HCT116 (cell line): ENCODE results near the gene ARID1A. TPM values are rescaled to one million over a fixed set of nuclear protein-coding genes. Genes with fewer than 3 reads are reported as not detected.
A peak's percentile ranks its signal among the peaks of the same experiment; 100 is the strongest.

Experiments used
- ATAC-seq: fragments of 200-7000 bp; cut with Tn5 transposase; 2 replicates; pipeline ENCODE4 v1.9.1; 2020; ENCODE audit warnings: mild to moderate bottlenecking, moderate library complexity
- BruUV-seq: library from RNA; stranded (reverse); fragments of 400-500 nt; replicated peaks from 2 replicates; lab custom pipeline; 2021; lab: Mats Ljungman, UMichigan
- CTCF ChIA-PET: fragments of 300-600 bp; sonication (Branson Sonifier 250); formaldehyde crosslinking; loops from one replicate; lab custom pipeline; 2021; ENCODE audit warnings: antibody characterized with exemption; lab: Charles Lee
- POLR2A ChIA-PET: fragments of 300-600, 350-600 bp; sonication (Branson Sonifier 250); formaldehyde crosslinking; loops from one replicate; lab custom pipeline; 2021; ENCODE audit warnings: antibody characterized with exemption; lab: Charles Lee
- RAD21 ChIA-PET, 2 experiments: fragments of 300-600 bp; sonication (Branson Sonifier 250); formaldehyde crosslinking; loops; one replicate each; lab custom pipeline; 2023; ENCODE audit warnings: low total read pairs in 2 of 2; ENCODE audit not compliant: uncharacterized antibody in 2 of 2, unreplicated experiment in 2 of 2, low non-redundant PET in 1 of 2; lab: Charles Lee
- DNase-seq: peaks from one replicate; pipeline ENCODE4 v3.0.0-alpha.2; 2010; ENCODE audit warnings: low read depth, low spot score
- H2AFZ ChIP-seq: fragments of 200-600 bp; shearing (Covaris generic), sonication (generic); 2 replicates; pipeline ENCODE4 v1.6.1; 2017; ENCODE audit warnings: low read depth, mixed run types, mixed read lengths, antibody characterized with exemption, low read length; ENCODE audit not compliant: poor library complexity, severe bottlenecking
- H3K27ac ChIP-seq: 2 replicates; pipeline ENCODE4 v1.5.1; 2012; ENCODE audit warnings: low read depth, low read length
- H3K27me3 ChIP-seq: fragments of 200-600 bp; sonication (generic); 2 replicates; pipeline ENCODE4 v1.6.1; 2016; ENCODE audit warnings: mixed run types, low read length, mixed read lengths; ENCODE audit not compliant: insufficient read depth
- H3K36me3 ChIP-seq, 2 experiments: fragments of 200-500 bp in 1 of 2; fragments of 200-600 bp in 1 of 2; sonication (Bioruptor generic) in 1 of 2; sonication (generic) in 1 of 2; 2 replicates each; pipeline versions ENCODE4 v1.5.1 to v1.6.1; 2014 to 2016; ENCODE audit warnings: low read length in 2 of 2, inconsistent platforms in 1 of 2, mixed read lengths in 1 of 2, mixed run types in 1 of 2; ENCODE audit not compliant: insufficient read depth in 2 of 2, control insufficient read depth in 1 of 2
- H3K4me1 ChIP-seq, 2 experiments: fragments of 200-600 bp in 1 of 2; sonication (generic) in 1 of 2; 2 replicates each; pipeline versions ENCODE4 v1.5.1 to v1.6.1; 2012 to 2017; ENCODE audit warnings: low read length in 2 of 2, inconsistent platforms in 1 of 2, mild to moderate bottlenecking in 1 of 2, mixed read lengths in 1 of 2, mixed run types in 1 of 2, moderate library complexity in 1 of 2; ENCODE audit not compliant: insufficient read depth in 2 of 2, control insufficient read depth in 1 of 2
- H3K4me2 ChIP-seq: fragments of 200-600 bp; sonication (generic); 2 replicates; pipeline ENCODE4 v1.6.1; 2017; ENCODE audit warnings: mixed run types, low read length, mixed read lengths
- H3K4me3 ChIP-seq, 2 experiments: fragments of 200-600 bp in 1 of 2; sonication (generic) in 1 of 2; replicated peaks in 1 of 2; 2 replicates each; pipeline ENCODE4 v1.5.1; 2011 to 2016; ENCODE audit warnings: low read length in 2 of 2, control low read depth in 1 of 2, low read depth in 1 of 2, mild to moderate bottlenecking in 1 of 2, mixed read lengths in 1 of 2, mixed run types in 1 of 2
- H3K79me2 ChIP-seq: fragments of 200-600 bp; sonication (generic); 2 replicates; pipeline ENCODE4 v1.6.1; 2017; ENCODE audit warnings: mild to moderate bottlenecking, mixed run types, low read length, moderate library complexity, mixed read lengths; ENCODE audit not compliant: insufficient read depth
- H3K9ac ChIP-seq: fragments of 200-600 bp; sonication (generic); 2 replicates; pipeline ENCODE4 v1.6.1; 2016; ENCODE audit warnings: low read length, mixed read lengths
- H3K9me2 ChIP-seq: fragments of 200-600 bp; sonication (generic), shearing (Covaris generic); 2 replicates; pipeline ENCODE4 v1.6.1; 2017; ENCODE audit warnings: mixed run types, mild to moderate bottlenecking, moderate library complexity; ENCODE audit not compliant: insufficient read depth
- H3K9me3 ChIP-seq, 2 experiments: fragments of 200-500 bp in 1 of 2; fragments of 200-600 bp in 1 of 2; sonication (Bioruptor generic) in 1 of 2; sonication (generic) in 1 of 2; 2 replicates each; pipeline ENCODE4 v1.6.1; 2014 to 2017; ENCODE audit warnings: low read length in 2 of 2, mixed read lengths in 2 of 2, inconsistent platforms in 1 of 2, low read depth in 1 of 2, mild to moderate bottlenecking in 1 of 2, mixed run types in 1 of 2, moderate library complexity in 1 of 2; ENCODE audit not compliant: control insufficient read depth in 1 of 2, insufficient read depth in 1 of 2
- H4K20me1 ChIP-seq: fragments of 200-600 bp; sonication (generic), shearing (Covaris generic); 2 replicates; pipeline ENCODE4 v1.6.1; 2017; ENCODE audit warnings: mixed run types, mild to moderate bottlenecking, moderate library complexity; ENCODE audit not compliant: insufficient read depth
- CBX3 ChIP-seq: IDR thresholded peaks from 2 replicates; pipeline ENCODE4 v1.6.1; 2012; ENCODE audit warnings: low read depth
- CEBPB ChIP-seq: IDR thresholded peaks from 2 replicates; pipeline ENCODE4 v1.6.1; 2012; ENCODE audit warnings: low read depth
- CTCF ChIP-seq, 3 experiments: fragments of 200-600 bp in 1 of 3; sonication (generic) in 1 of 3; IDR thresholded peaks in 2 of 3; conservative IDR thresholded peaks in 1 of 3; 2 replicates each; pipeline ENCODE4 v1.5.1; 2012 to 2017; ENCODE audit warnings: low read depth in 2 of 3, low read length in 2 of 3, antibody characterized with exemption in 1 of 3, borderline replicate concordance in 1 of 3, control low read depth in 1 of 3, mild to moderate bottlenecking in 1 of 3, mixed read lengths in 1 of 3, mixed run types in 1 of 3, moderate library complexity in 1 of 3; ENCODE audit not compliant: insufficient read depth in 1 of 3
- EGR1 ChIP-seq: IDR thresholded peaks from 2 replicates; pipeline ENCODE4 v1.6.1; 2012; ENCODE audit warnings: low read depth
- ELF1 ChIP-seq: IDR thresholded peaks from 2 replicates; pipeline ENCODE4 v1.6.1; 2012; ENCODE audit warnings: low read depth, borderline replicate concordance
- EZH2 ChIP-seq: fragments of 200-600 bp; sonication (generic); IDR thresholded peaks from 2 replicates; pipeline ENCODE4 v1.6.1; 2017; ENCODE audit warnings: antibody characterized with exemption, mixed run types
- EZH2phosphoT487 ChIP-seq: fragments of 200-600 bp; IDR thresholded peaks from 2 replicates; pipeline ENCODE4 v1.6.1; 2018; ENCODE audit warnings: antibody characterized with exemption, borderline replicate concordance
- FOSL1 ChIP-seq: IDR thresholded peaks from 2 replicates; pipeline ENCODE4 v1.6.1; 2012; ENCODE audit warnings: low read depth
- JUND ChIP-seq: IDR thresholded peaks from 2 replicates; pipeline ENCODE4 v1.6.1; 2012
- POLR2AphosphoS5 ChIP-seq: IDR thresholded peaks from 2 replicates; pipeline ENCODE4 v1.6.1; 2011; ENCODE audit warnings: mild to moderate bottlenecking, low read depth, low read length, moderate library complexity
- RAD21 ChIP-seq: IDR thresholded peaks from 2 replicates; pipeline ENCODE4 v1.6.1; 2012; ENCODE audit warnings: low read depth, mild to moderate bottlenecking
- REST ChIP-seq: IDR thresholded peaks from 2 replicates; pipeline ENCODE4 v1.6.1; 2012; ENCODE audit warnings: low read depth
- SIN3A ChIP-seq: IDR thresholded peaks from 2 replicates; pipeline ENCODE4 v1.6.1; 2012; ENCODE audit warnings: low read depth
- SRF ChIP-seq: IDR thresholded peaks from 2 replicates; pipeline ENCODE4 v1.6.1; 2012; ENCODE audit warnings: low read depth
- TCF7L2 ChIP-seq: IDR thresholded peaks from 2 replicates; pipeline ENCODE4 v1.7.0; 2011; ENCODE audit warnings: borderline replicate concordance, inconsistent platforms; ENCODE audit not compliant: insufficient read depth, insufficient read length; ENCODE audit errors: extremely low read depth
- YY1 ChIP-seq: IDR thresholded peaks from 2 replicates; pipeline ENCODE4 v1.6.1; 2011; ENCODE audit warnings: low read length, low read depth, moderate library complexity, mild to moderate bottlenecking; ENCODE audit not compliant: insufficient replicate concordance; ENCODE audit errors: extremely low read depth
- ZFX ChIP-seq: fragments of 450-650 bp; IDR thresholded peaks from 2 replicates; pipeline ENCODE4 v1.6.1; 2017
- ZNF274 ChIP-seq: fragments of 200-500 bp; sonication (Bioruptor generic); IDR thresholded peaks from 2 replicates; pipeline ENCODE4 v1.6.1; 2014; ENCODE audit warnings: mild to moderate bottlenecking, low read depth, low read length, inconsistent platforms
- intact Hi-C: fragments of 100-400 bp; cut with micrococcal nuclease; formaldehyde crosslinking; loops from 2 replicates; pipeline ENCODE4 v1.10.0; 2022
- total RNA-seq: library from RNA; stranded (reverse); gene quantifications from one replicate; pipeline ENCODE4 v1.2.1, GENCODE V29; 2021; ENCODE audit not compliant: unreplicated experiment
- TF ChIP-seq, protein P1 (sequence below): IDR thresholded peaks from 2 replicates; pipeline ENCODE4 v1.6.1; 2011; ENCODE audit warnings: mild to moderate bottlenecking, low read length, moderate library complexity; ENCODE audit not compliant: insufficient replicate concordance; ENCODE audit errors: extremely low read depth

Gene ARID1A
- total RNA-seq, 1 experiment from 2014 or later: 62.8 TPM

DNA sequence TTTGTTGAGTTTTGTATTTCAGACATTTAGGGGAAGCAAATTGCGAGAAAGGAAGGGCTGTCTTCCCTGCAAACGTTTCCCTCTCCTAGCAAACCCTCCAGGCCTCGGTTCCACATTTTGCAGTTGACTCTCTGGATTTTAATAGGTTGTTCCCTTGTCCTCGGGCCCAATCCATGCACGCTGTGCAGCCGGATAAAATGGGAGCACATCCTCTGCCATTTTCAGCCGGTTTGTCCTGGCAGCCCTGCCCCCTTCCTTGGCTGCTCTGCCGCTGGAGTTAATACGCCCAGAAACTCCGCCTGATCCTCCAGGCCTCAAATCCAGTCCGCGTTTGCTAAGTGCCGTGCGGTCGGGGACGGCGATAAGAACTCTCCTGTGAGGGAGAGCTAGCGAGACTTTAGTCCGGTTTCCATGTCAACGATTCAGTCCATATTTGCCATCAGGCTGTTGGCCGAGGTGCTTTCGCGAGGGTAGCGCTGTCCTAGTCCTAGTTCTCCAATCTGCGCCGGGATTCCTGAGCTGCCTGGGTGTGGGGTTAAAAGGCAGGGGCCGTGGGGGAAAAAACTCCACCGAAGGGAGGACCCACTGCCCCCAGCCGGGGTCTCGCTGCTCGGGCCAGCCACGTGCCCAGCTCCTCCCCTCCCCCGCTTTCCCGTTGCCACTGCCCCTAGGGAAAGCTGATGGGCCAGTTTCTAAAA, 2.9 kb upstream of the ARID1A start:
- H3K9me3 ChIP-seq: no peaks in the 10 kb centered on the region
- RAD21 ChIA-PET: interaction anchor here in 1 of 2 experiments (1.0 kb wide), 1 partner anchor 96 kb away, joined by 5 read pairs; no protein-coding TSS in a partner anchor
- no TSS peak for BruUV-seq
- H3K27ac ChIP-seq: peak overlapping the region; percentile 94
- intact Hi-C loops: loop anchor here (10.0 kb wide), 1 partner anchor 172 kb away; the partner anchor contains the start of gene SFN
- H4K20me1 ChIP-seq: no peaks in the 10 kb centered on the region
- no peak overlapping the region for H2AFZ ChIP-seq
- CTCF ChIA-PET: interaction anchor here (0.9 to 4.3 kb wide), 5 partner anchors 11 to 96 kb away, joined by 3 to 33 read pairs (median 11); partner anchors contain the start of gene PIGV
- DNase-seq: peak; percentile 98
- H3K9ac ChIP-seq: peak overlapping the region; percentile 79
- peak overlapping the region; percentile 59 to 64 for H3K4me3 ChIP-seq
- peaks cover 26 to 57% of the 10 kb centered on the region in 2 experiments for H3K4me1 ChIP-seq
- H3K9me2 ChIP-seq: no peaks in the 10 kb centered on the region
- peaks cover 26% of the 10 kb centered on the region for H3K79me2 ChIP-seq
- no peaks in the 10 kb centered on the region for H3K27me3 ChIP-seq
- POLR2A ChIA-PET: interaction anchor here (0.7 to 3.5 kb wide), 19 partner anchors 8 to 301 kb away, joined by 3 to 21 read pairs (median 5); partner anchors contain the start of genes PIGV and TRNP1
- H3K36me3 ChIP-seq: no peaks in the 10 kb centered on the region
- peak; percentile 53 for ATAC-seq
- H3K4me2 ChIP-seq: peak overlapping the region; percentile 87
- TF ChIP-seq JUND: no peak
- TF ChIP-seq, protein P1, sequence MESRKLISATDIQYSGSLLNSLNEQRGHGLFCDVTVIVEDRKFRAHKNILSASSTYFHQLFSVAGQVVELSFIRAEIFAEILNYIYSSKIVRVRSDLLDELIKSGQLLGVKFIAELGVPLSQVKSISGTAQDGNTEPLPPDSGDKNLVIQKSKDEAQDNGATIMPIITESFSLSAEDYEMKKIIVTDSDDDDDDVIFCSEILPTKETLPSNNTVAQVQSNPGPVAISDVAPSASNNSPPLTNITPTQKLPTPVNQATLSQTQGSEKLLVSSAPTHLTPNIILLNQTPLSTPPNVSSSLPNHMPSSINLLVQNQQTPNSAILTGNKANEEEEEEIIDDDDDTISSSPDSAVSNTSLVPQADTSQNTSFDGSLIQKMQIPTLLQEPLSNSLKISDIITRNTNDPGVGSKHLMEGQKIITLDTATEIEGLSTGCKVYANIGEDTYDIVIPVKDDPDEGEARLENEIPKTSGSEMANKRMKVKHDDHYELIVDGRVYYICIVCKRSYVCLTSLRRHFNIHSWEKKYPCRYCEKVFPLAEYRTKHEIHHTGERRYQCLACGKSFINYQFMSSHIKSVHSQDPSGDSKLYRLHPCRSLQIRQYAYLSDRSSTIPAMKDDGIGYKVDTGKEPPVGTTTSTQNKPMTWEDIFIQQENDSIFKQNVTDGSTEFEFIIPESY: peak; percentile 82
- no peak; the same call in 1 of the 2 replicates for TF ChIP-seq ZFX
- TF ChIP-seq SRF: no peak
- no peak for TF ChIP-seq CTCF (IDR thresholded peaks at IDR 0.05 in 2 of 3, conservative IDR thresholded peaks at IDR 0.05 in 1 of 3; ENCODE audit: borderline replicate concordance in 1 of 3, insufficient read depth in 1 of 3, low read depth in 2 of 3, low read length in 2 of 3)
- TF ChIP-seq POLR2AphosphoS5: peak; percentile 59; the same call in 1 of the 2 replicates
- TF ChIP-seq TCF7L2: peak; percentile 77
- TF ChIP-seq REST: no peak
- no peak for TF ChIP-seq FOSL1
- no peak for TF ChIP-seq CBX3
- TF ChIP-seq ELF1: no peak
- no peak for TF ChIP-seq SIN3A
- TF ChIP-seq CEBPB: no peak
- TF ChIP-seq YY1: peak; percentile 84
- TF ChIP-seq EGR1: no peak
- TF ChIP-seq RAD21: no peak
- no peak for TF ChIP-seq EZH2
- no peak for TF ChIP-seq ZNF274
- TF ChIP-seq EZH2phosphoT487: no peak
